Mammary epithelial cell (primary cell): ENCODE data around the gene FCN1.

Source experiments
- CTCF ChIP-seq, 2 donors: IDR thresholded peaks in 1 of 2; conservative IDR thresholded peaks in 1 of 2; 2 replicates each; pipeline ENCODE4 v1.5.1; 2011 to 2012; ENCODE audit warnings: inconsistent platforms in 2 of 2, low read length in 2 of 2, mild to moderate bottlenecking in 2 of 2, control low read depth in 1 of 2, low read depth in 1 of 2; ENCODE audit not compliant: insufficient read depth in 1 of 2; ENCODE audit errors: extremely low read depth in 1 of 2
- EZH2 ChIP-seq: IDR thresholded peaks from 2 replicates; pipeline ENCODE4 v1.6.1; 2012; ENCODE audit warnings: low read length, inconsistent platforms, borderline replicate concordance

GRCh38 chr9:134885679-134886412, 31.9 kb downstream of the FCN1 start:
- no peak for TF ChIP-seq CTCF (conservative IDR thresholded peaks at IDR 0.05 in 1 of 2, IDR thresholded peaks at IDR 0.05 in 1 of 2; ENCODE audit: extremely low read depth in 1 of 2, insufficient read depth in 1 of 2, low read depth in 1 of 2, low read length in 2 of 2)
- no peak for TF ChIP-seq EZH2
